Subcutaneous adipose tissue (tissue), 4 donors: Measurements from ENCODE around the gene NIBAN1. TPM values are rescaled to one million over a fixed set of nuclear protein-coding genes. Genes with fewer than 3 reads are reported as not detected.

Experiments
- total RNA-seq, 4 donors: library from RNA; depleted of rRNA; stranded (reverse); fragments of >200 nt; gene quantifications; one replicate each; pipeline ENCODE4 v1.1.0, GENCODE V29; 2016
- TF ChIP-seq, protein P1 (sequence below): fragments of 450-650 bp; IDR thresholded peaks from one replicate; pipeline ENCODE4 v1.5.1; 2016; ENCODE audit warnings: low read depth, mild to moderate bottlenecking, control low read depth, antibody characterized with exemption, moderate library complexity

Gene NIBAN1
- total RNA-seq, 4 donors from 2014 or later: 12.1 to 22.1 (median 15.2) TPM

GRCh38 chr1:184982002-184982954, 8.0 kb upstream of the NIBAN1 start:
- TF ChIP-seq, protein P1, sequence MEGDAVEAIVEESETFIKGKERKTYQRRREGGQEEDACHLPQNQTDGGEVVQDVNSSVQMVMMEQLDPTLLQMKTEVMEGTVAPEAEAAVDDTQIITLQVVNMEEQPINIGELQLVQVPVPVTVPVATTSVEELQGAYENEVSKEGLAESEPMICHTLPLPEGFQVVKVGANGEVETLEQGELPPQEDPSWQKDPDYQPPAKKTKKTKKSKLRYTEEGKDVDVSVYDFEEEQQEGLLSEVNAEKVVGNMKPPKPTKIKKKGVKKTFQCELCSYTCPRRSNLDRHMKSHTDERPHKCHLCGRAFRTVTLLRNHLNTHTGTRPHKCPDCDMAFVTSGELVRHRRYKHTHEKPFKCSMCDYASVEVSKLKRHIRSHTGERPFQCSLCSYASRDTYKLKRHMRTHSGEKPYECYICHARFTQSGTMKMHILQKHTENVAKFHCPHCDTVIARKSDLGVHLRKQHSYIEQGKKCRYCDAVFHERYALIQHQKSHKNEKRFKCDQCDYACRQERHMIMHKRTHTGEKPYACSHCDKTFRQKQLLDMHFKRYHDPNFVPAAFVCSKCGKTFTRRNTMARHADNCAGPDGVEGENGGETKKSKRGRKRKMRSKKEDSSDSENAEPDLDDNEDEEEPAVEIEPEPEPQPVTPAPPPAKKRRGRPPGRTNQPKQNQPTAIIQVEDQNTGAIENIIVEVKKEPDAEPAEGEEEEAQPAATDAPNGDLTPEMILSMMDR: no peak

- TF ChIP-seq, protein P1: no peak
Observed at GRCh38 chr1:184980726-184981125, 6.4 kb upstream of the NIBAN1 start.

- TF ChIP-seq, protein P1: no peak
Observed at GRCh38 chr1:184975208-184975870, 1.0 kb upstream of the NIBAN1 start.

DNA sequence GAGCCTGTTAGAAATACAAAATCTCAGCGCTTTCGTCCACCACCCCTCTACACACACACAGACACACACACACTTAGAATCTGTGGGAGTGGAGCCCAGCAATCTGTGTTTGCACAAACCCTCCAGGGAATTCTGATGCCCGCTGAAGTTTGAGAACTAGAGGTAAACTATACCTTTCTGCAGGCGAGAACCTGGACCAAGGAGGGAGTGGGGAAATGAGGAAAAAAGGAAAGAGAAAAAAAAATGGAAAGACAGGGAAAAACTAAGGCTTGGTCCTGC, 468 bp upstream of the NIBAN1 start:
- TF ChIP-seq, protein P1: no peak

DNA sequence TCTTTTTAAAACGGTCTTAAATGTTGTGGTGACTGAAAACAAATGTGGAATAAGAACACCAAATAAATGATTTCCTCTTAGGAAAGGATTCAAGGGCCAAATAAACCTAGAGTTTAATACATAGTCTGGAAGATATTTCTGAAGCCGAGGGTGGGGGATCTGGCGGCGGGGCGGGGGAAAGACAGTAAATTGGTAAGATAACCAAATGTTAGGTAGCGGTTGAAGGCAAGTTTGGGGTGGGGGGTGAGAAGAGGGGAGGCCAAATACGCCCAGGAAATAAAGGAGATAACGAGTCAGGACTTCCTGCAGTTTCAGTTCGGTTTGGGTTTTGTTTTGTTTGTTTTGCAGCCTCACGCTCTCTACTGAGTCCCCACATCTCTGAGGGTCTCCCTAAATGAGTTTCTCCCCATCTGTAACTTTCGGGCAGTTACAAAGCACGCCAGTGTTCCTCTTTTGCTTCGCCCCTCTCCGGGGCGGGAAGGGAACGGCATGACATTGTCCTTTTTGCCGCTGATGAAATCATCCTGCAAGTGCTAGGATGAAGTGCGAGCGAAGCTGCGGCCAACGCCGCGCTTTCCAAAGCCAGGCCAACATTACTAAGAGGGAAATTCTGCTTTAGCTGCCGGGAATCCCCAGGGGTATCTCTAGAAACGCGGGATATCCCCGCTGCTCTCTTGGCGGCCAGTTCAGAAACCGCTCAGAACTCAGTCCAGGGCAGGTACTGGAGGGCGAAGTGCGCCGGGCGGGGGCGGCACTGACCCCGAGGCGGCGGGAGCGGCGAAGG, 844 bp downstream of the NIBAN1 start:
- TF ChIP-seq, protein P1: no peak

DNA sequence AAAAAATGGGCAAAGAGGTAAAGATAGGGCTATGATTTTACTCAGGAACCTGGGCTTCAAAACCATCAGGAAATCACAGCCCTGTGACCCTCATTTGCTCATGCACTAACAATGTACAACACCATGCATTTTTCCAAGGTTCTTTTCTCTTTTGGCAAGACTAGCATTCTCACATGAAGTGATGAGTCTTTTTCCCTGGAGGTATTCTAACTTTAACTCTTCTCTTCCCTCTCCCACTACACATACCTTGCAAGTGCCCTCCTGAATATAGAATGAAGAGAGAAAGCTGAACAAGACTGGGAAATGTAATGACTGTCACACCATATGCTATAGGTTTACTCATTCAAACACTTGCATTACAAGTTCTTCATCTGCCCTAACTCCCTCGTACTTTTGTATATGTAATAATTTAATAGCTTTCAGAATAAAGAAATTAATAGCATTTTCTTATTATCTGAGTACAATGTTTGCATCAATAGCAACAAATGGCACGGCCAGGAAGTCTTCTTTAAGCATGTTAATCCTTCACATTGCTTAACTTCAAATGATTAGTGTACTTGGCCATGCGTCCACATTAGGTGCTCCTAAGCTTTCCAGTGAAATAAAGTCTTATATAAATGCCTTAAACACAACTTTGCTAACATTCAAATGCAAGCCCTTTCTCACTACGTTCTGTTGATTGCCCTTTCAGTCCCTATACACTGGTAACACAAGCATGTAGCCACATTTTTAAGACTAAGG, 1.8 kb downstream of the NIBAN1 start:
- TF ChIP-seq, protein P1: no peak
